Dedifferentiated amniotic fluid mesenchymal stem cell (primary cell): ENCODE measurements around the gene TBXAS1.

Experiments
- DNase-seq: peaks from one replicate; pipeline ENCODE4 v3.0.0-alpha.2; 2016; ENCODE audit errors: extremely low spot score

The TBXAS1 gene

DNA sequence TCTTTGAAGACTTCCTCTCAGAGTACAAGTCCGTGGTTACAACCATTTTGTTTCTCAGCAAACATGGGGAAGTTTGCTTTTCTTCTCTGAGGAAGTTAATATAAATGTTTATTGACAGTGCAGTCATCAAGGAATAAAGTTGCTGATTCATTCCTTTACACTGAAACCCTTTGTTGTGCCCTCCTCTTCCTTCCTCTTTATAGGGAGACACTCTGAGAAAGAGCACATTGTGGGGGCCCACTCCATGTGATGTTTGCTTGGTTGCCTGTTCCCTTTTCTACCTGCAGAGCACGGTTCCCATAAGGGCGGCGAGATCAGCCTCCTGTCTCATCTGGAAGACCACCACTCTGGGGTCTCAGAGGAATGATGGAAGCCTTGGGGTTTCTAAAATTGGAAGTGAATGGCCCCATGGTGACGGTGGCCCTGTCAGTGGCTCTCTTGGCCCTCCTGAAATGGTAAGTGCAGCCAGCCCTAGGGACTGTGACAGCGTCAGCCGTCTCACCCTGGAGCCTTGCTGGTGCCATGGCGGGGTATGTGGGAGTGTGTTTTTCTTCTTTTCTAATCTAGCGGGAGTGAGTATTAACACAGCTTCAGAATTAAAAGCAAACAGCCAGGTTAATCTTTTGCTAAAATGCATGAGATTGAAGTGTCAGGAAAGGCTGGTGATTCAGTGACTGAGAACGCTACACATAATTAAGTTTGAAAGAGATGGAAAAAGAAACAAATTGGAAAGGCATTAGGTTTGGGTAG is at the start of gene TBXAS1:
Gene TBXAS1 (plus strand): TSS at position 240 of the 750 bp plus-strand sequence. CDS start 127 bp downstream, at position 367.
- no peak for DNase-seq

DNA sequence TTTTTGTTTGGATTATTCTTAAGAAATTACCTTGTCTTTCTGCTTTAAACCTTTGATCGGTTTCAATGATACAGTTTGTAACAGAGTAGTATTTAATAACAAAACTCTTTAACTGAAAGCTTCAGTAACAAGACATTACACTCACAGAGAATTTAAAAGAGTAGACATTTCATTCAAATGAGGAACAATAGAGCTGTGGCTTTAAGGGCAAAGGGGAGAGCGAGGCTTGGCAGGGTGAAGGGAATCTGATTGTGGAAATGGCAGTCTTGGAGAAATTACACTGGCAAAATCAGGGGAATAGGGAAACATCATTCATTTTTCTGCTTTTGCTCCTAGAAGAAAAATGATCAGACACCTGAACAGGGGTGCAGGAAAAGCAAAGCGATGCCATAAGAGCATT is 46.1 kb upstream of the TBXAS1 start:
- no peak for DNase-seq

- no peak for DNase-seq
Measured at GRCh38 chr7:139783647-139784385, 45.2 kb upstream of the TBXAS1 start.

DNA sequence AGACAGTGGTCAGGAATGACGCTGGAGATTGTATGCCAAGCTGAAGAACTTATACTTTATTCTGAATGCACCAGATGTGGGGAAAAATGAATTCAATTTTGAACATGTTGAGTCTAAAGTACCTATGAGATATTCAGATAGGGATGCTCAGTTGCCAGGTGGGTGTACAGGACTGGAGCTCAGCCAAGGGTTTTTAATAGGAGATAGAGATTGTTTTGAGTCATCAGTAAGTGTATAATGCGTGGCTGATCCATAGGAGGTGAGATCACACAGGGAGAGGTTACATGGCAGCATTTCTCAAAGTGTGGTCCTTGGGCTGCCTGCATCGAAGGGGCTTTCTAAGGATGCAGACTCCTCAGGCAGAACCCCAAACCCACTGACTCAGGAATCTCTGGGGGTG is 44.4 kb upstream of the TBXAS1 start:
- no peak for DNase-seq

DNA sequence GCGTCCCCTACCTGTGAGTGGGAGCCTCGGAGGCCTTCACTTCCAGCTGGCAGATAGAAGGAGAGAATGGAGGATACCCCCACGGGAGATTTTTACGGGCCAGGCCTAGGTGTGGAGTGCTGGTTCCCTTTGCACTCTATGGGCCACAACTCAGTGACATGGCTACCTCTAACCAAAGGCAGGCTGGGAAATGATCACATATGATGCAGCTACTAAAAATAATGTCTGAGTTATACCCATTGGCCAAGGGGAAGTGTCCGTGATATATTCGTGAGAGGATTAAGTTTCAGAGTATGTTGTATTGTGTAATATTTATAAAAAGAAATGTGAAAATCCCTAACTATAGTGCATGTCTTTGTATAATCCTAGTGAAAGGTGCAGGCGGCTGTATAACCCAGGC is 37.7 kb upstream of the TBXAS1 start:
- no peak for DNase-seq

DNA sequence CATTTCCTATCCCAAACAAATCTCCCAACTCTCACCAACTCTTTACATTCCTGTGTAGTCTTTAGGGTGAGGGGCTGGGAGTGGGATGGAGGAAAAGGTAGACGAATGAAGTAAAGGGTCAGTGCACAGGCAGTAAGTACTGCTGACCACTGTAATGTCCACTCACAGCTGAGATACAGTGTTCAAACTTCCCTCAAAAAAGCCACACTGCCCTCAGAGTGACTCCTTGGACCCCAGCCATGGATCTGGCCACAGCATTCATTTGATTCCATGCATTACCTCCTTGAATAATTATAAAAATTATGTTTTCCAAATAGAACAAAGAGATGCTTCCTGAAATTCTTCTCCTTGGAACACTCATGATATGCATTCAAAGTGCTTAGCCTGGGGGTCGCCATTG is 31.5 kb upstream of the TBXAS1 start:
- DNase-seq, result no peak

- DNase-seq, result no peak
Measured at GRCh38 chr7:139798221-139798620, 30.8 kb upstream of the TBXAS1 start.

DNA sequence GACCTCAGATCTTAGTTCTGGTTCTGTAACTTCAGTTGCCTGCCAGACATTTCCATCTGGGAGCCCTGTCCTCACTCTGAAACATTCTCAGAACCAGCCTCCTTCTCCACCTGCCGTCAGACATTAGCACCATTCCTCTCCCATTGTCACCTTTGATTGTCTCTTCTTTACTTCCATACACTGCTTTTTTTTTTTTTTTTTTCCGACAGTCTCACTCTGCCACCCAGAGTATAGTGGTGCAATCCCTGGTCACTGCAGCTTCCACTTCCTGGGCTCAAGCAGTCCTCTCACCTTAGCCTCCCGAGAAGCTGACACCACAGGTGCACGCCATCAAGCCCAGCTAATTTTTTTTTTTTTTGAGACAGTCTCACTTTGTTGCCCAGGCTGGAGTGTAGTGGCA is 30.2 kb upstream of the TBXAS1 start:
- DNase-seq, result no peak

DNA sequence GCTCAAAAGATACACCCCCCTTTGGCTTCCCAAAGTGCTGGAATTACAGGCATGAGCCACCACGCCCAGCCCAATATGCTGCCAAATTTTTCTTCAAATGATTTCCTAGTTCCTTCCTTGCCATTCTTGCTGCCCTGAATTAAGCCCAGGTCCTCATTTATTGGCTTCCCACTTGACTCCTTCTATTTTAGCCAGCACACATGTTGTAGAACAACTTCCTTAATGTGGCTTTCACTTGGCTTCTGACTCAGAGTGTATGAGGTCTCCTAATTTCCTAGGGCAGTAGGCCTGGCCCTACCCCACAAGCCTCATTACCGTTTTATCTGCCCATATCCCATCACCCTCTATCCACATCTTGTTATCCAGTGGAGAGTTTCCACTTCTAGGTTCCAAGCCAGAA is 29.5 kb upstream of the TBXAS1 start:
- no peak for DNase-seq

DNA sequence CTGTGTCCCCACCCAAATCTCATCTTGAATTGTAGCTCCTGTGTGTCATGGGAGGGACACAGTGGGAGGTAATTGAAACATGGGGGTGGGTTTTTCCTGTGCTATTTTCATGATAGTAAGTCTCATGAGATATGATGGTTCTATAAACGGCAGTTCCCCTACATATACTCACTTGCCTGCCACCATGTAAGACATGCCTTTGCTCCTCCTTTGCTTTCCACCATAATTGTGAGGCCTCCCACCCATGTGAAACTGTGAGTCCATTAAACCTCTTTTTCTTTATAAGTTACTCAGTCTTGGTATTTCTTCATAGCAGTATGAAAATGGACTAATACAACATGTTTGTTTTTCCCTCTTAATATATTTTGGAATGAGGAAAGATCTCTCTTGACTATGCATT is 24.5 kb upstream of the TBXAS1 start:
- DNase-seq, result no peak

DNA sequence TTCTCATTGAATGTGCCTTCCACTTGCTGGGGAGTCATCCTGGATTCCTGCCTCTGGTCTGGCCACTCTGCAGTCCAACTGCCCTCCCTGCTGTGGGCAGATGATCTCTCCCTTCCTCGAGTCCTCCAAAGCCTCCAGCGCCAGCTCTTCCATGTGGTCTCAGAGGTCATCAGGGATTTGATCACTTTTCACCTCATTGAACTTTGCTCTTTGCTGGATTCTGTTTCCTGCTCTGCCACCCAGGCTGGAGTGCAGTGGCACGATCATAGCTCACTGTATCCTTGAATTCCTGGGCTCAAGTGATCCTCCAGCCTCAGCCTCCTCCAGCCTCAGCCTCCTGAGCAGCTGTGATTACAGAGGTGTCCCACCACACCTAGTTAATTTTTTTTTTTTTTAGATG is 22.1 kb upstream of the TBXAS1 start:
- DNase-seq, result no peak

- DNase-seq, result no peak
Measured at GRCh38 chr7:139808427-139808826, 20.6 kb upstream of the TBXAS1 start.

GRCh38 chr7:139808846-139809442 is 20.1 kb upstream of the TBXAS1 start:
- no peak for DNase-seq

DNA sequence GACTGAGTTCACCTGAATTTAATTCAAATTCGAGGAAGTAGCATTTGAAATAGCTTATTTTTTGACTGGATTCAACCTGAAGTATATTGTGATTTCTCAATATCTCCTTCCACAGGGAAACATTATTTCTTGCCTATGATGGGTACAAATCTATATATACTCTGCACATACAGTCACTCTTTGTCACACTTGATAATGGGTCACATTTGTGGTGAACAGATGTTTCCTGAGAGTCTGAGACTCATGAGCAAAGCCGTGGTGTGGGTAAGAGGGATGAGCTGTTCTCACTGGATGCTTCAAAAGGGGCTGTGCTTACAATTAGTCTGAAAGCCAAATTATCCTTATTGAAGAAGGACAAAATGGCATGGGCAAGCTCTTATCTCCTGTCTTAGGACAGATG is 18.0 kb upstream of the TBXAS1 start:
- no peak for DNase-seq

- no peak for DNase-seq
Measured at GRCh38 chr7:139813151-139813550, 15.9 kb upstream of the TBXAS1 start.

DNA sequence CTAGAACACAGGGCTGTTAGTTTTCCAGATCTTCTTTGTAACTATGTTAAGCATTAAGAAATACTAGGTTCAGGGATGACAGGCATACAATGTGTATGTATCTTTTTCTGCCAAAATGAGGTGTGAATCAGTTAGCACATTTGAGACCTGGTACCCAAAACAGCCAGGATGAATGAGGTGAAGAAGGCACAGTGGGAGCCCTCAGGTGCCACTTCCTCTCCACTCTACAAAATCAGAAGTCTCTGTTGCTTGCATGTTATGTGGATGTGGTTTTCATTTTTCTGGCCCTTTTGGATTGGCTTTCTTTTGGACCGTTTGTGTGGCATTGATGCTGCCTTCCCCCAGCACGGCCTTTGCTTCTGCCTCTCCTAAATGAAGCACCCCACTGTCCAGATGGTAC is 15.4 kb upstream of the TBXAS1 start:
- no peak for DNase-seq

- DNase-seq, result no peak
Measured at GRCh38 chr7:139817249-139817648, 11.8 kb upstream of the TBXAS1 start.

DNA sequence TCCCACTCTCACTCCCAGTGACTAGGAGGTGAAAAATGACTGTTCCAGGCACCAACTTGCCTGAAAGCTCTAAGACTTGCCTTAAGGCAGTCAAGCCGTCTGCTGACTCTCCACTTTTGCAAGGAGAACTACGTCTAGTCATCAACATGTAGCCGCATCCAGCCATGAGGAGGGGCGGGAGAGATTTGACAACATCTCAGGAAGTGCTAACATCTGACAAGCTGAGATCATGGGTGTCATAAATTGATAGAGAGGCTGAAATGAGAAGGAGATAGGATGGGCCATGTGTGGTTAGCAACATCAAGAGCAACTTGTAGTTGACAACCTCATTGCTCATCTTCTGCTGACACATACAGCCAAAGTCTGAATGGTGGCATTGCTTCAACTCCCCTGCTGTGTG is 9.0 kb upstream of the TBXAS1 start:
- no peak for DNase-seq

GRCh38 chr7:139821349-139822105 is 7.5 kb upstream of the TBXAS1 start:
- no peak for DNase-seq

- no peak for DNase-seq
Measured at GRCh38 chr7:139822855-139823254, 6.2 kb upstream of the TBXAS1 start.

DNA sequence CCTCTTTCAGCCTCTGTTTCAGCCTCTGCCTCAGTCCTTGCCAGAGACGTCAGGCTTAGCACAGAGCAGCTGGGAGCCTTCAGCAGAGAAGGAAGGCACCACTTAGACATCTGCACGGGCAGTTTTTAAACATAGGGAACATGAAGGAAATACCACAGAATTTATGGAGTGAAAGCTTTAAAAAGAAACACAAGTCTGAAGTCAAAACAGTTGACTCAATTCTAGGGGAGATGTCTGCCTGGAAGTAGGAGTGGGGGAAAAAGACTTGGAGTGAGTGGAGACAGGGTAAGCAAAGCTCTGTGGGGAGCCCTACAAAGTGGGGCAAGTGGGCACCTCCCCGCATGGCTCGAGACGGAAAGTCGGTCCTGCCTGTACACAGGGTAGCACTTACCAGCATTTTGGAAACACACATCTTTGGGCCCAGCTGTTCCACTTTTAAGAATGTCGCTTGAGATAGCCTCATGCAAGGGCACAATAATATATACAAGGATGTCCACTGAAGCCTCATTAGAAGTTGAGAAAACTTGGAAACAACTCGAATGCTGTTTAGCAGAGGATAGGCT is 5.0 kb upstream of the TBXAS1 start:
- peak; percentile 39 for DNase-seq
